HG03520 (cell line): ENCODE data around the gene RUSC1.

ENCODE experiments used
- ATAC-seq: cut with Tn5 transposase; IDR thresholded peaks from one replicate; pipeline ENCODE4 v1.9.1; 2021; ENCODE audit warnings: mild to moderate bottlenecking, moderate library complexity; ENCODE audit not compliant: unreplicated experiment

RUSC1 gene

DNA sequence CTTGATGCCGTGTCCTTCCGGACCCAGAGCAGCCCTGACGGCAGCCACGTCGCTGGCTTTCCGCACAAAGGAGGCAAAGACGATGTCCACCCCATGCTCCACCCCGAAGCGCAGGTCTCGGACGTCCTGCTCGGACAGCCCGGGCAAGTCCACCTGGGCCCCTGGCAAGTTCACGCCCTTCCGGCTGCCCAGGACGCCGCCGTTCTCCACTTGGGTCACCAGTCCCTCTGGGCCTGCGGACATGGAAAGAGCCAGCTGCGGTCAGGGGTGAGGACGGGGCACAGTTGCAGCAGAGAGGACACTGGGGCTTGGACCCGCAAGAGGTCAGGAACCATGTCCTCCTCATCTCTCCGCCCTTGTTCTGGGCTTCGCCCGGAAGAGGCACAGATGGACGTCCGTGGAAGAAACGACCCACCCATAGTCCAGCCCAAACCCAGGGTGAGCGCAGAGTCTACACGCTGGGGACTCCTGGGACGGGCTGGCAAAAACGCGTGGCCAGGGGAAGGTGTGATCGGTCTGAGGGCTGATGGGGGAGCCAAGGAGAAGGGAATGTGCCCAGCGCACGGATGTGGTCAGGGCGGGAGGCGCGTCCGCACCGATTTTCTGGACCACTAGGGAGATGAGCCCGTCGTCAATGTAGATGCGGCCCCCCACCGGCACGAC is 26.0 kb upstream of the RUSC1 start:
- ATAC-seq, result no peak

DNA sequence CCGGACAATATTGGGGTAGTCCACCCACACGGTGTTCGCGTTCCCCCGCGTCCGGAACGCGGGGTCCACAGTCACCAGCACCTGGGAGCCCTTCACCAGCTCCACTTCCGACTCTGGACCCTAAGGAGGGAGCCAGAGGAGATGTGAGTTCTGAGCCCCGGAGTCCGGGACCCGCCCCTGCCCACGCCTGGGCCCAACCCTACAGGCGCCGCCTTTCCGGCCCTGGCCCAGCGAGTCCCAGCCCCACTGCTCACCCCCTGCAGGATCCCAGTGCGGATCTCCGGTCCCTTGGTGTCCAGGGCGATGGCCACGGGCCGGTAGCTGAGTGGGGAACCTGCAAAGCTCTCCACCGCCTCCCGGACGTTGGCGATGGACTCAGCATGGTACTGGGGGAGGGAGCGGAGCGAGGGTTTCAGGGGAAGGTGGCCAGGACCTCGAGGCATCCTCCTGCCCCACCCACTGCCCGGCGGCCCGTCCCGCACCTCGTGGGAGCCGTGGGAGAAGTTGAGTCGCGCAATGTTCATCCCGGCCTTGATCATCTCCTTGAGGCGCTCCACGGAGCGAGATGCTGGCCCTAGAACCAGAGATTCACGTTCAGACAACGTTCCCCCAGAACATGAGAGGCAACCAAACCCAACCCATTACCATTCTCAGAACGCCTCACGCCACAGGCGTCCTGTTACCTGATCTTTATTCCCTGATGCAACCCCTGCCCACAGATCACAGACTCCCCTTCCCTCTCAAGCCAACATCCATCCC is 25.3 kb upstream of the RUSC1 start:
- no peak for ATAC-seq

DNA sequence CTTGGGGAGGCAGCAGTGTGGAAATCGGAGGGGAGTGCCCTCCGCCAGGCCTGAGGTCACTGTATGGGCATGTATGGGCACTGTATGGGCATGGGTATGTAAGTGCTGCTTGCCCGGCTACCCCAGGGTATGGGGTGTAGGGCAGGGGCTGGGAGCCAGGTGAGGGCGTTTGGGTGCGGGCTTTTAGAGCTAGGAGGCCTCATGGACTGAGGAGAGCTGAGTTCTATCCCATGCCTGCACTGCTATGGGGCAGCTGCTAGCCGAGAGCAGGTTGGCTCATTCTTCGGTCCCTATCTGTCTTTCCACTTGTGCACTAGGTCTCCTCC is 24.8 kb upstream of the RUSC1 start:
- no peak for ATAC-seq

DNA sequence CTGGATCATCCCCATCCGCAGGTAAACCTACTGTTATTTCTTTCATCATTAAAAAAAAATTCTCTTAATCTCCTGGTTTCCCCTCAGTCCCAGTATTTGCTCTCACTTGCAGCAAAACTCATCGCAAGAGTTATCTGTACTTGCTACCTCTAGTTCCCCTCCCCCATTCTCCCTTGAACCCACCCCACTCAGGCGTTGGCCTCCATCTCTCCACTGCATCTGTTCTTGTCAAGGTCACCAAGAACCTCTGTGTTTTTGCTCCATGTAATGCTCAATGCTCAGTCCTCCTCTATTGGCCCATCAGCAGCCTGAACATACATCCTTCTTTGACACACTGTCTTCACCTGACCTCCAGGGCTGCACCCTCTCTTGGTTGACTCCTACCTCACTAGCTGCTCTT is 24.0 kb upstream of the RUSC1 start:
- no peak for ATAC-seq

DNA sequence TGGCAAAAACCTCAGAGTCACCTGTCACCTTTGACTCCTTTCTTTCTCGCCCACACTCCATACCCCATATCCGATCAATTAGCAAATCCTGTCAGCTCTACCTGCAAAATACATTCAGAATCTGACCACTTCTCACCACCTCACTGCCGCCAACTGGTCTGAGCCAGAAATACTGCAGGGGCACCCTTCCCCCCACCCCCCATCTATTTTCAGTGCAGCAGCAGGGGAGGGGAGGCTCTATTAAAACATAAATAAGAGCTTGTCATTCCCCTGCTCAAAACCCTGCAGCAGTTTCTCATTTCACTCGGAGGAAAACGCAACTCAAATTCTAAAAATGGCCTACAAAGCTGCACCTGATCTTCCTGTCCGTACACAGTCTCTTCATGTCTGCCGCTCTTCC is 23.3 kb upstream of the RUSC1 start:
- ATAC-seq, result no peak

DNA sequence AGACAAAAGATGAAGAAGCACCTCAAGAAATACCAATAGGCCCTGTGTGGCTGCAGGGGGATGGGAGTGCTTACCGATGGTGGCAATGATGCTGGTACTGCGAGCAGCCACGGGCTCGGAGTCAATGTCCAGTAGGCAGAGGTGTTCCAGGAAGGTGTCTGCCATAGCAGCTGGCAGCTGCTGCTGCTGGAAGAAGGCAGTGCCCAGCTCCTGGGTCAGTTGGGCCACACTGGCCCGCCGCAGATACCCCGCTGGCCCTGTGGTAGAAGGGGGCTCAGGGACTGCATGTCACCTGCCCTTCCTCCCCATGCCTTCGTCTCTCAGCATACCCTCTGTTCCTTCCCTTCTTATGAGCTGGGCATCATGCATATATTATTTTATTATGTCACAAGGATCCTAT is 20.7 kb upstream of the RUSC1 start:
- no peak for ATAC-seq

DNA sequence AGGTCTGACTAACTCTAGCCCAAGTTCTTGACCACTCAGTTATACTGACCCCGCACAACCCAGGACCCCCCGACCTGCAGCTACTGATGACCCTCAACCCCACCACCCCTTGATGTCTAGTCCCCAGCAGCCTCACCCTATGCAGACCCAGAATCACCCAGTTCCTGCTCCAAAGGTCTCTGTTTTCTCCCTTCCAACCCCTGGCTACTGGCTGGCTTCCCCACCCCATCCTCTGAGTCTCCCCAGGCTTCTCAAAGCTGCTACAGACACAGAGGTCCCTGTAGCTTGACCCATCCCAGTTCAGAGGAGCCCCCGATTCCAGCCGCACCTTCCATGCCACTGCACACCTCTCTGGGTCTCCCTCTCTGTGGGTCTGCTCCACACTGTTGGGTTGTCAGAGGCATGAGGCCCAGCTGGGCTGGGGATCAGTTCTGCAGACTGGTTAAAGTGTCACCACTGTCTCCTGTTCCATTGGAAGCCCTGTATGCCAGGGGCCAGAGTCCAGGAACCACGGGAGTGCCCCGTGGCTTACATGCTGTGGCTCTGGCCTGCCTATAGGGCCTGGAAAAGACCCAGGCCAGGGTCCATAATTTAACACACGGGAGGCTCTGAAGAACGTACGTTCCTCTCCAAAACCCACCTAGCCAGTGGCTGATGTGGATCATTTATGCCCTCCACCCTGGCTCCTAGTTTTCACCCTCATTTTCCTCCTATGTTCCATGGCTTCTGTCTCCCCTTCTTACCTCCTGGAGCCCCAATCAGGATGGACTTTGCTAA is 20.0 kb upstream of the RUSC1 start:
- ATAC-seq, result no peak

DNA sequence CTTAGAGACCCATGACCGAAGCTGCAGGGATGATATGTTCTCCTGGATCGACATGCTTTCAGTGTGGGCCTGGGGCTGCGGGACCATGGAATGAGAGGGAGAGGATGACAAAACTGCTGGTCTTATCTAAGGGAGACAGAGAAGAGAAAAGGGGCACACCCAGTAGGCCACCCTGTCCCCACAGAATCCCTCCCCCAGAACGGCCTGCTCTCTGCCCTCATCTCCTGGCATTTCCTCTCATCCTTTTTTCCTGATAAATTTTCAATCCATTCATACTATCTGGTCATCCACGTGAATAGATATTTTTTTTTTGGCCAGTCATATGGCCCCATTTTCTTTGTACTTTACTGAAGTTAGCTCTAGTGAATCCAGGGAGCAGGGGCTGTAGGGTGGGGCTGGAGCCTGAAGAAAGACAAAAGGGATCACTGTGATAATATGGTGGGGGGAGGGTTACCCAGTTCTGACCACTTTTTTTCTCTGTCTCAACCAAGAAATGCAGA is 19.3 kb upstream of the RUSC1 start, which contains the start of gene PKLR:
PKLR (minus strand) TSS at position 97 of the 500 bp plus-strand sequence; CDS start at position 54, 43 bp downstream.
- ATAC-seq, result no peak

DNA sequence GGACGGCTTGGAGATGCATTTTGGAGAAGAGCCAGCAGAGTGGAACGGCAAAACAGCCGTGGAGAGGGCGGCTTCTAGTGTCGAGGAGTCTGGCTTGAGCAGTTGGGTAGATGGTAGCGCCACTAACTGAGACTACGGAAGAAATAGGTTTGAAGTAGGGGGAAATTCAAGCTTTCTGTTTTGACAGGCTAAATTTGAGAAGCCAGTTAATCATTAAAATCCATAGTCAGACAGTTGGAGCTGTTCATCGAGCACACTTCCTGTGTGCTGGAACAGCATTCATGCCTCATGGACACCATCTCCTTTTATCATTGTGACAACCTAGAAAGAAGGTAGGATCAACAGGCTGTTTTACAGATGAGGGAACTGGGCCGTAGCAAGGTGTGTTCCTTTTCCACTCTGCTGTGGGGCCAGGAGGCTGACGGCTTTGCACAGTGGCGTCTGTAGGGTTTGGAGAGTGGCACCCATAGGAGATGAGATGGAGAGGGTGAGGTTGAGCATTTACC is 16.1 kb upstream of the RUSC1 start:
- ATAC-seq, result no peak

DNA sequence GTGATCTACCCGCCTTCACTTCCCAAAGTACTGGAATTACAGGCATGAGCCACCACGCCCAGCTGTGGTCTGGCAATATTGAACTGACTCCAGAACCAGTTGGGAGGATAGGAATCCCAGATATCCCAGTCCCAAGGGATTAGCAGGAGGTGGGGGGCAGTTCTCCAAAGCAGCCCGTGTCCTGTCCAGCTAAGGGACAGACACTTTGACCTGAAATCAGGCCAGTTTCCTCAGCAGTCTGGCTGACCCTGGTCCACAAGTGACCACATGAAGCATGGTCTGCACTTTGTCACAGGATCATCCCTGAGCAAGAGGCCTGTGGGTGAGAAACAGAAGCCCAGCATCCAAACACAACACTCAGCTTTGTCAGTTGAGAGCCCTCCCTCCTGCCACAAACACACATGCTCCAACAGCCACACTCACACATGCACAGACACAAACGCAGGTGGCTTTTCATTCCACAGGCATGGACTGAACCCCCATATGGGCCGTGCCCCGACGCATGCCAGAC is 14.8 kb upstream of the RUSC1 start:
- ATAC-seq, result no peak

DNA sequence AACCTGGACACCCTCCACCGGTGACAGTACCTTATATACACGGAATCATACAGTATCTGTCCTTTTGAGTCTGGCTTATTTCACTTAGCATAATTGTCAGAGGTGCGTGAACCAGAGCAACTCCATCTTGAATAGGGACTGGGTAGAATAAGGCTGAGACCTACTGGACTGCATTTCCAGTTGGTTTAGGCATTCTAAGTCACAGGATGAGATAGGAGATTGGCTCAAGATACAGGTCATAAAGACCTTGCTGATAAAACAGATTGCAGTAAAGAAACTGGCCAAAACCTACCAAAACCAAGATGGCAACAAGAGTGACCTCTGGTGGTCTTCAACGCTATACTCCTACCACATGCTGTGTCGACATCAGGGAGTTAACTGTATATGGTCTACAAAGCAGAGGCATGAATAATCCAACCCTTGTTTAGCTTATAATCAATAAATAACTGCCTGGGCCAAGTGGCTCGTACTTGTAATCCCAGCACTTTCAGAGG is 13.4 kb upstream of the RUSC1 start:
- no peak for ATAC-seq

DNA sequence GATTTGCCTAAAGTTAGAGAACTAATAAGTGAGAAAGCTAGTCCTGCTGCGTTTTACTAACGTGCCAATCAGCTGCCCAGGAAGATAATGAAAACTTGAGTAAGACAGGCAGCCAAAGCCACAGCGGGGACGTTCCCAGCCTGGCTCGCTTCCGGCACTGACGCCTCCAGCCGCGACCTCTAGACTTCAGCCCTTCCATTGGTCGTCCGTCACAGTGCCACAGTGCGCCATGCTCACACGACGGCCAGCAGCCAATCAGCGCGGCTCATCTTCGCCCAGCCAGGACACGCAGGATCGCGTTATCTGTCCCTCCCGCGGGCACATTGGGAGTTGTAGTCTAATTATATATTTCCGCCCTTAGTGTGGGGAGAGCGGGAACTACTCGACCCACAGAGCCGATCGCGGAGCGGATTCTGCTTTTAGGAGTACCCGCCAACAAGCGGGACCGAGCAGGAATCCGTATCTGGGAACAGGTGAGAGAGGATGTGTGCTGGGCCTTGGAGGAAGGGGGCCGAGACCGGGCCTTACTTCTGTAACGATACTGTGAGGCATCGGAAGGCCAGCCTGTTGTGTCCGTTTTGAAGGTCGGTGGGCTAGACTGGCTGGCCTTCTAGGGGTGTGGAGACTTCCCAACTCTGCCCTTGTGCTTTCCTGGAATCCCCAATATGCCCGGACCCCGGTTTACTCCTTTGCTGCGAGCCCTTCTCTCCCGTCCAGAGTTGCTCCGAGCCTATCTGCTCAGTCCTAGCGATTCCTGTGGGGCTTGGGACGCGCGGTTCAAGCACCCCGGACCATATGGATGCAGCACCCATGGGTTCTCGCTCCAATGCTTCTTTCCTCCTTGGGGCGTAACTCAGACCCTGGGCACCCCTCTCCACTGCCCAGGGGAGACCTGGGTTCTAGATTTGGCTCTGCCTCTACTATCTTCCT is 11.9 kb upstream of the RUSC1 start, which contains the start of gene FDPS:
FDPS (plus strand) TSS at position 374 of the 930 bp plus-strand sequence. CDS start 924 bp downstream, outside the sequence.
- peak; percentile 91 for ATAC-seq

DNA sequence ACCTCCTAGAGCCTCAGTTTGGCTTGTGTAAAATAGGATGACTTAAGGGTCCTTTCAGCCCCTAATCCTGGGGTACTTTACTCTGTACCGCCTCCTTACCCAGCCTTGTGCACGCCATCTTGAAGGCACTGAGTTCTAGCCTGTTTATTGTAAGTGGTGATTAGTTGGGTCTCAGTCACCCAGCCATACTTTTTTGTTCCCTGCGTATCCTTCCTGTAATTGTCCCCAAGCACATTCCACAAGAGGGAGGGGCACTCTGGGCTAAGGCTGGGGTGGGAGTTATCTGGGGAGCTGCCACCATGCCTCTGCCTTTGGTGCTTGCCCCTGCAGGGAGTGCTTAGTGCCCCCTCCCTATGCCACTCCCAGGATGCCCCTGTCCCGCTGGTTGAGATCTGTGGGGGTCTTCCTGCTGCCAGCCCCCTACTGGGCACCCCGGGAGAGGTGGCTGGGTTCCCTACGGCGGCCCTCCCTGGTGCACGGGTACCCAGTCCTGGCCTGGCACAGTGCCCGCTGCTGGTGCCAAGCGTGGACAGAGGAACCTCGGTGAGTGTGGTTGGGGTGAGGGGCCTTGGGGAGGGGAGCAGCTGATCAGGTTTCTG is 11.2 kb upstream of the RUSC1 start:
- ATAC-seq, result no peak

DNA sequence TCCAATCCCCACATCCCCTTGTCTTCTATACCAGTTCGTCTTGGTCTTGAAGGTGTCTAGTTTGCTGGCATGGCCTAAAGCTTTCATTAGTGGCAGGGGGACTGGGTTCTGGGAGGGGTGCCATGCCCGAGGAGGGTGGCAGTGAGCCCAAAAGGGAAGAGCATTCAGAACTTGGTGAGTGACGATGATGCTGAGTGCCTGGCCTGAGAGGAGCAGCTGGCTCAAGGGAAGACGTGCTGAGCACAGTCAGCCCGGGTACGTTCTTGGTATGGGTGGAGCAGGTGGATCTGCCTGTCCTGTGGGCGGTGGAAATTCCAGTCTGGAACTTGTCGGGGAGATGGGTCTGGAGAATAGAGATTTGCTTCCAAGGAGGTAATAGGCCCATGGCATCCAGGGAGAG is 7.4 kb upstream of the RUSC1 start:
- ATAC-seq, result no peak

DNA sequence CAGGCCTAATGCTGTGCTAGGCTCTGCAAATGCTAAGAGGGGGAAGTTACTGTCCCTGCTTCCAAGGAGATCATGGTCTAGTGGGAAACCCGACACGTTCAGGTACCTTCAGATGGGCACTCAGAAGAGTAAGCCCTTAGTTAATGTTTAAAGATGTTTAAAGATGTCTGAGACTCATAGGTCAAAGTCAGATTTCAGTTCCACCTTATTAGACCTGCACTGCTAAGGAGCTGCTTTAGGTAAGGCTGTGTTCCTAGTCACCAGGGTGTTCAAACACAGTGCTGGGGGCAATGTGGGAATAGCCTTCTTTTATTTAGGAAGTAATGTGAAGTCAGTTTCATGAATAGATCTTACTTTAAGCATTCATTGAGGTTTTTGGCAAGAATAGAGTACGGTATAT is 3.8 kb upstream of the RUSC1 start:
- no peak for ATAC-seq

DNA sequence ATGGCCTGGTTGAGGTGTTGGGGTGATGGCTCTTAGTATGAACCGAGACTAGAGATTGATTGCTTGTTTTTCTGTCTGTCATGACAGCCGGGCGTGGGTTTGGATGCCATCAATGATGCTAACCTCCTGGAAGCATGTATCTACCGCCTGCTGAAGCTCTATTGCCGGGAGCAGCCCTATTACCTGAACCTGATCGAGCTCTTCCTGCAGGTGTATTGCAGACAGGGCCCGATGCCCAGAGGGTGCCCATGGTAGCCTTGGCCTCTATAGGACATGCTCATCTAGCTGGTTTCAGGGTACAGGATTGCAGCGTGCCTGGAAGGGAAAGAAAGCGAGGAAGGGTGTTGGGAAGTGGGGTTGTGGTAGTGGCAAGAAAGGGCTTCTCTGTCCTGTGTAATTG is 2.6 kb upstream of the RUSC1 start:
- no peak for ATAC-seq

DNA sequence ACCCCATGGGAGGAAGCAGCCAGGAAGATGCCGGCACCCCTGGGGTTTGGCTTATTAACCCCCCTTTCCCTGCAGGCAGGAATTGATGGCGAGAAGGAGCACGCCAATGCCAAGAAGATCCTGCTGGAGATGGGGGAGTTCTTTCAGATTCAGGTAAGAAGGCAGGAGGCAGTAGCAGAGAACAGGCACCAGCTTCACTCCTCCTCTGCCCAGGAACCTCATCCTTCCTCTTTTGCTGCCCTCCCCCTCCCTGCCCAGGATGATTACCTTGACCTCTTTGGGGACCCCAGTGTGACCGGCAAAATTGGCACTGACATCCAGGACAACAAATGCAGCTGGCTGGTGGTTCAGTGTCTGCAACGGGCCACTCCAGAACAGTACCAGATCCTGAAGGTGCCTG is 1.2 kb upstream of the RUSC1 start:
- no peak for ATAC-seq

DNA sequence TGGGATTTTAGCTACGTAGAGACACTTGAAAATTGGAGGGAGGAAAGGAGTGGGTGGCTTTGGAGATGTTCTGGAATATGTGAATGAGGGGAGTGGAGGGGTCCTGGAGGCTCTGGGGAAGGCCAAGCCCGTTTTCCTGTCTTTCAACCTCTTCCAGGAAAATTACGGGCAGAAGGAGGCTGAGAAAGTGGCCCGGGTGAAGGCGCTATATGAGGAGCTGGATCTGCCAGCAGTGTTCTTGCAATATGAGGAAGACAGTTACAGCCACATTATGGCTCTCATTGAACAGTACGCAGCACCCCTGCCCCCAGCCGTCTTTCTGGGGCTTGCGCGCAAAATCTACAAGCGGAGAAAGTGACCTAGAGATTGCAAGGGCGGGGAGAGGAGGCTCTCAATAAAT is 442 bp upstream of the RUSC1 start:
- ATAC-seq, result no peak

DNA sequence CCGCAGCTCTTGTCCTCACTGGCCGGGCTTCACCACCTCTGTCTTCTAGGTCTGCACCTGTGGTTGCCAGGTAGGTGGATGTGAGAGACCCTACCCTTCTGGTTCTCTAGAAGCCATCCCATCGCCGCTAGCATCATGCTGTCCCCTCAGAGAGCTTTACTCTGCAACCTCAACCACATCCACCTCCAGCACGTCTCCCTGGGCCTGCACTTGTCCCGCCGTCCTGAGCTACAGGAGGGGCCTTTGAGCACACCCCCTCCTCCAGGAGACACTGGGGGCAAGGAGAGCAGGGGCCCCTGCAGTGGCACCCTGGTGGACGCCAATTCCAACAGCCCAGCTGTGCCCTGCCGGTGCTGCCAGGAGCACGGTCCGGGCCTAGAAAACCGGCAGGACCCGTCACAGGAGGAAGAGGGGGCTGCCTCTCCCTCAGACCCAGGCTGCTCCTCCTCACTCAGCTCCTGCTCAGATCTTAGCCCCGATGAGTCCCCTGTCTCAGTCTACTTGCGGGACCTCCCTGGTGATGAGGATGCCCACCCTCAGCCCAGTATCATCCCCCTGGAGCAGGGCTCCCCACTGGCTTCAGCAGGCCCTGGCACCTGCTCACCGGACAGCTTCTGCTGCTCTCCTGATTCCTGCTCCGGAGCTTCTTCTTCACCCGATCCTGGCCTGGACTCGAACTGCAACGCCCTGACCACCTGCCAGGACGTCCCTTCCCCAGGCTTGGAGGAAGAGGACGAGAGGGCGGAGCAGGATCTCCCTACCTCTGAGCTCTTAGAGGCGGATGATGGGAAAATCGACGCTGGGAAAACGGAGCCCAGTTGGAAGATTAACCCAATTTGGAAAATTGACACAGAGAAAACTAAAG is 1.2 kb downstream of the RUSC1 start:
- ATAC-seq, result no peak
